ENCODE data around the gene LGR5. TPM values are rescaled to one million over a fixed set of nuclear protein-coding genes. Genes with fewer than 3 reads are reported as not detected.
A peak's percentile ranks its signal among the peaks of the same experiment; 100 is the strongest.

Gene LGR5, protein sequence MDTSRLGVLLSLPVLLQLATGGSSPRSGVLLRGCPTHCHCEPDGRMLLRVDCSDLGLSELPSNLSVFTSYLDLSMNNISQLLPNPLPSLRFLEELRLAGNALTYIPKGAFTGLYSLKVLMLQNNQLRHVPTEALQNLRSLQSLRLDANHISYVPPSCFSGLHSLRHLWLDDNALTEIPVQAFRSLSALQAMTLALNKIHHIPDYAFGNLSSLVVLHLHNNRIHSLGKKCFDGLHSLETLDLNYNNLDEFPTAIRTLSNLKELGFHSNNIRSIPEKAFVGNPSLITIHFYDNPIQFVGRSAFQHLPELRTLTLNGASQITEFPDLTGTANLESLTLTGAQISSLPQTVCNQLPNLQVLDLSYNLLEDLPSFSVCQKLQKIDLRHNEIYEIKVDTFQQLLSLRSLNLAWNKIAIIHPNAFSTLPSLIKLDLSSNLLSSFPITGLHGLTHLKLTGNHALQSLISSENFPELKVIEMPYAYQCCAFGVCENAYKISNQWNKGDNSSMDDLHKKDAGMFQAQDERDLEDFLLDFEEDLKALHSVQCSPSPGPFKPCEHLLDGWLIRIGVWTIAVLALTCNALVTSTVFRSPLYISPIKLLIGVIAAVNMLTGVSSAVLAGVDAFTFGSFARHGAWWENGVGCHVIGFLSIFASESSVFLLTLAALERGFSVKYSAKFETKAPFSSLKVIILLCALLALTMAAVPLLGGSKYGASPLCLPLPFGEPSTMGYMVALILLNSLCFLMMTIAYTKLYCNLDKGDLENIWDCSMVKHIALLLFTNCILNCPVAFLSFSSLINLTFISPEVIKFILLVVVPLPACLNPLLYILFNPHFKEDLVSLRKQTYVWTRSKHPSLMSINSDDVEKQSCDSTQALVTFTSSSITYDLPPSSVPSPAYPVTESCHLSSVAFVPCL
- total RNA-seq (2012; rRNA removed) (not detected in 2 replicates), polyA plus RNA-seq (2012; rRNA removed) (not detected in 2 replicates), Bru-seq, nascent RNA (not detected), BruChase-seq, experiment 1, labeled RNA remaining after a 6-hour chase (not detected), BruChase-seq, experiment 2, labeled RNA remaining after a 2-hour chase (not detected)
- polyA plus RNA-seq (2012; cell fraction: cytosol; rRNA removed), result not detected in 2 replicates
- not detected in 2 replicates for polyA plus RNA-seq (2012; cell fraction: nucleus; rRNA removed; ENCODE audit: low replicate concordance)
- long read RNA-seq, result 0 reads

DNA sequence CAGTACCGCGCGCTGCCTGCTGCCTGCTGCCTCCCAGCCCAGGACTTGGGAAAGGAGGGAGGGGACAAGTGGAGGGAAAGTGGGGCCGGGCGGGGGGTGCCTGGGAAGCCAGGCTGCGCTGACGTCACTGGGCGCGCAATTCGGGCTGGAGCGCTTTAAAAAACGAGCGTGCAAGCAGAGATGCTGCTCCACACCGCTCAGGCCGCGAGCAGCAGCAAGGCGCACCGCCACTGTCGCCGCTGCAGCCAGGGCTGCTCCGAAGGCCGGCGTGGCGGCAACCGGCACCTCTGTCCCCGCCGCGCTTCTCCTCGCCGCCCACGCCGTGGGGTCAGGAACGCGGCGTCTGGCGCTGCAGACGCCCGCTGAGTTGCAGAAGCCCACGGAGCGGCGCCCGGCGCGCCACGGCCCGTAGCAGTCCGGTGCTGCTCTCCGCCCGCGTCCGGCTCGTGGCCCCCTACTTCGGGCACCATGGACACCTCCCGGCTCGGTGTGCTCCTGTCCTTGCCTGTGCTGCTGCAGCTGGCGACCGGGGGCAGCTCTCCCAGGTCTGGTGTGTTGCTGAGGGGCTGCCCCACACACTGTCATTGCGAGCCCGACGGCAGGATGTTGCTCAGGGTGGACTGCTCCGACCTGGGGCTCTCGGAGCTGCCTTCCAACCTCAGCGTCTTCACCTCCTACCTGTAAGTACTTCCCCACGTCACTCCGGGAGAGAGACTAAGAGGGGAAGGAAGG, at the start of gene LGR5:
Gene LGR5 (plus strand): TSS at position 186 of the 732 bp plus-strand sequence. CDS start 283 bp downstream, at position 469.
- no peaks in the 10 kb centered on the region for H3K36me3 ChIP-seq (ENCODE audit: control insufficient read depth, insufficient read depth, low read length)
- BruUV-seq (replicated peaks), result no TSS peak
- H3K27ac ChIP-seq (ENCODE audit: insufficient read depth, low read length), result no peak within 1 kb of the TSS
- no peak within 1 kb of the TSS for H2BK15ac ChIP-seq (ENCODE audit: low read depth, low read length)
- no peak within 1 kb of the TSS for H3K4ac ChIP-seq (ENCODE audit: low read depth, low read length)
- H3K56ac ChIP-seq (ENCODE audit: extremely low read depth, insufficient read depth, low read length), result no peak within 1 kb of the TSS
- H3K27me3 ChIP-seq (ENCODE audit: control insufficient read depth, insufficient read depth, low read length), result peaks cover 39% of the 10 kb centered on the region
- peak within 1 kb of the TSS; percentile 39 for H2AFZ ChIP-seq (replicated peaks; ENCODE audit: low read length, poor library complexity)
- H3K4me3 ChIP-seq (ENCODE audit: insufficient read depth, low read depth, low read length), result peak within 1 kb of the TSS; percentile 31
- no peak within 1 kb of the TSS for H3K9ac ChIP-seq (ENCODE audit: low read depth, low read length)
- H3K79me1 ChIP-seq (ENCODE audit: low read depth in 1 of 2, low read length in 2 of 2), result no peaks in the 10 kb centered on the region
- no peak within 1 kb of the TSS for H4K8ac ChIP-seq (ENCODE audit: low read depth in 2 of 2, low read length in 2 of 2)
- DNase-seq (peak; percentile 7), ATAC-seq (ENCODE audit: low read depth) (peak; percentile 70)
- peak within 1 kb of the TSS; percentile 10 for H2AK9ac ChIP-seq (replicated peaks; ENCODE audit: low read depth, low read length, poor library complexity)
- H4K5ac ChIP-seq (ENCODE audit: low read depth, low read length), result no peak within 1 kb of the TSS
- dilution Hi-C loops (cut with HindIII; ENCODE audit: low sequenced_read_pairs, unreplicated experiment), result no loop called here
- H2AK5ac ChIP-seq (ENCODE audit: low read depth, low read length), result no peak within 1 kb of the TSS
- intact Hi-C loops (cut with micrococcal nuclease), result no loop called here
- no peak within 1 kb of the TSS for H2BK5ac ChIP-seq (ENCODE audit: low read depth, low read length, poor library complexity, severe bottlenecking)
- ChIA-PET CTCF (interaction anchor here (1.0 kb wide), 1 partner anchor 19 kb away, joined by 3 read pairs; no protein-coding TSS in a partner anchor), POLR2A (ENCODE audit: unreplicated experiment) (no interaction called here)
- 1% methylated on average over 32 of the region's 65 CpGs; no CpG with 5 or more reads in 1 of the 2 experiments for WGBS, 2 experiments (ENCODE audit: extremely low coverage in 2 of 2, insufficient read length in 1 of 2)
- in situ Hi-C loops (cut with MboI; ENCODE audit: low sequenced_read_pairs), result no loop called here
- peak within 1 kb of the TSS; percentile 74 for H3K4me2 ChIP-seq (ENCODE audit: low read depth, low read length)
- H3K9me1 ChIP-seq (ENCODE audit: insufficient read depth, low read length), result no peaks in the 10 kb centered on the region
- no peak within 1 kb of the TSS for H2BK120ac ChIP-seq (ENCODE audit: low read depth, low read length)
- no peak within 1 kb of the TSS for H2BK20ac ChIP-seq (ENCODE audit: low read depth, low read length)
- H3K4me1 ChIP-seq (ENCODE audit: control insufficient read depth, insufficient read depth, low read length), result no peaks in the 10 kb centered on the region
- no peak within 1 kb of the TSS for H3K18ac ChIP-seq (ENCODE audit: low read depth, low read length)
- peaks cover 6% of the 10 kb centered on the region for H3K9me3 ChIP-seq (ENCODE audit: control insufficient read depth, insufficient read depth, low read length)
- no peak within 1 kb of the TSS for H4K91ac ChIP-seq (ENCODE audit: insufficient read depth, low read depth, low read length)
- no peak within 1 kb of the TSS for H3K14ac ChIP-seq (replicated peaks; ENCODE audit: low read depth, low read length)
- H4K20me1 ChIP-seq (ENCODE audit: insufficient read depth, low read length), result no peaks in the 10 kb centered on the region
- no peak within 1 kb of the TSS; the same call in 1 of the 2 replicates for H3K23ac ChIP-seq (ENCODE audit: low read depth, low read length)
- TF ChIP-seq, protein P1, sequence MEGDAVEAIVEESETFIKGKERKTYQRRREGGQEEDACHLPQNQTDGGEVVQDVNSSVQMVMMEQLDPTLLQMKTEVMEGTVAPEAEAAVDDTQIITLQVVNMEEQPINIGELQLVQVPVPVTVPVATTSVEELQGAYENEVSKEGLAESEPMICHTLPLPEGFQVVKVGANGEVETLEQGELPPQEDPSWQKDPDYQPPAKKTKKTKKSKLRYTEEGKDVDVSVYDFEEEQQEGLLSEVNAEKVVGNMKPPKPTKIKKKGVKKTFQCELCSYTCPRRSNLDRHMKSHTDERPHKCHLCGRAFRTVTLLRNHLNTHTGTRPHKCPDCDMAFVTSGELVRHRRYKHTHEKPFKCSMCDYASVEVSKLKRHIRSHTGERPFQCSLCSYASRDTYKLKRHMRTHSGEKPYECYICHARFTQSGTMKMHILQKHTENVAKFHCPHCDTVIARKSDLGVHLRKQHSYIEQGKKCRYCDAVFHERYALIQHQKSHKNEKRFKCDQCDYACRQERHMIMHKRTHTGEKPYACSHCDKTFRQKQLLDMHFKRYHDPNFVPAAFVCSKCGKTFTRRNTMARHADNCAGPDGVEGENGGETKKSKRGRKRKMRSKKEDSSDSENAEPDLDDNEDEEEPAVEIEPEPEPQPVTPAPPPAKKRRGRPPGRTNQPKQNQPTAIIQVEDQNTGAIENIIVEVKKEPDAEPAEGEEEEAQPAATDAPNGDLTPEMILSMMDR (conservative IDR thresholded peaks at IDR 0.05; ENCODE audit: low read depth, low read length), result no peak
- TF ChIP-seq MAZ (IDR thresholded peaks at IDR 0.05; ENCODE audit: borderline replicate concordance, low read depth, low read length) (no peak), RCOR1 (IDR thresholded peaks at IDR 0.05; ENCODE audit: insufficient replicate concordance, low read length) (no peak), BHLHE40 (IDR thresholded peaks at IDR 0.05; ENCODE audit: low read depth, low read length) (no peak), SMC3 (IDR thresholded peaks at IDR 0.05; ENCODE audit: low read depth, low read length) (no peak), CHD1 (IDR thresholded peaks at IDR 0.05; ENCODE audit: low read depth, low read length) (no peak)
- TF ChIP-seq, protein P2, sequence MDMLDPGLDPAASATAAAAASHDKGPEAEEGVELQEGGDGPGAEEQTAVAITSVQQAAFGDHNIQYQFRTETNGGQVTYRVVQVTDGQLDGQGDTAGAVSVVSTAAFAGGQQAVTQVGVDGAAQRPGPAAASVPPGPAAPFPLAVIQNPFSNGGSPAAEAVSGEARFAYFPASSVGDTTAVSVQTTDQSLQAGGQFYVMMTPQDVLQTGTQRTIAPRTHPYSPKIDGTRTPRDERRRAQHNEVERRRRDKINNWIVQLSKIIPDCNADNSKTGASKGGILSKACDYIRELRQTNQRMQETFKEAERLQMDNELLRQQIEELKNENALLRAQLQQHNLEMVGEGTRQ (IDR thresholded peaks at IDR 0.05; ENCODE audit: low read depth, low read length), result no peak
- TF ChIP-seq, protein P3, sequence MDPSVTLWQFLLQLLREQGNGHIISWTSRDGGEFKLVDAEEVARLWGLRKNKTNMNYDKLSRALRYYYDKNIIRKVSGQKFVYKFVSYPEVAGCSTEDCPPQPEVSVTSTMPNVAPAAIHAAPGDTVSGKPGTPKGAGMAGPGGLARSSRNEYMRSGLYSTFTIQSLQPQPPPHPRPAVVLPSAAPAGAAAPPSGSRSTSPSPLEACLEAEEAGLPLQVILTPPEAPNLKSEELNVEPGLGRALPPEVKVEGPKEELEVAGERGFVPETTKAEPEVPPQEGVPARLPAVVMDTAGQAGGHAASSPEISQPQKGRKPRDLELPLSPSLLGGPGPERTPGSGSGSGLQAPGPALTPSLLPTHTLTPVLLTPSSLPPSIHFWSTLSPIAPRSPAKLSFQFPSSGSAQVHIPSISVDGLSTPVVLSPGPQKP (IDR thresholded peaks at IDR 0.05; ENCODE audit: borderline replicate concordance, low read depth, low read length), result no peak

All from IMR-90 (cell line).